ENCODE data around the gene PPP2R5B. TPM values are rescaled to one million over a fixed set of nuclear protein-coding genes. Genes with fewer than 3 reads are reported as not detected.

The PPP2R5B gene
- total RNA-seq, 1 donor from 2014 or later: 12.6 TPM

DNA sequence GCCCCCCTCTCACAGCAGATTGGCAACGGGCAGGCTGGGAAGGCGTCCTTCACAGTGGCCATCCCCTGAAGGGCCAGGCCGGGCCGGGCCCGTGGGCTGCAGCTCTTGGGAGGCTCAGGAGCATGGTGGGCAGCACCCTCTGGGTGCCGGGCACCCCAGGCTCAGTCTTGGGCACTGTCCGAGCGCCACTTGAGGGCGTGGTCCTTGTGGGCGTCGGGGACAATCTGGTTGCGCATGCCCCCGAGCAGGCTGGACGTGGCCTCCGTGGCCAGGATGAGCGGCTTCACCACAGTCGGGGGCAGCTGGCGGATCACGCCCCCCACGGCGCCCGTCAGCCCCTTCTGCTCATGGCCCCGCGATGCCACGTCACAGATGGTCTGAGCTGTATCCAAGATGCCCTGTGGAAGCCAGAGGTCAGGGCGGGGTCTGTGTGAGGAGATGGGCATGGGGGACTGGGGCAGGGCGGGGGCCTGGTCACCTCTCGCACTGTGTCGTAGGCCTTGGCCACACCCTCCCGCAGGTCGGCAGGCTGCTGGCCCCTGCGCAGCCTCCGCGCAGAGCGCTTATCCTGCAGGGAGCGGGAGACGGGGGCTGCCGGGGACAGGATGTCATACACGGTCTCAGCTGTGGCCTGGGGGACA is 29.6 kb upstream of the PPP2R5B start:
- Mint-ChIP-seq H3K27me3 (no peaks in the 10 kb centered on the region), H3K9me3 (no peaks in the 10 kb centered on the region), H3K27ac (no peak overlapping the region), H3K4me3 (no peak overlapping the region), H3K36me3 (ENCODE audit: low read depth) (peaks cover 36% of the 10 kb centered on the region), H3K4me1 (peaks cover 26% of the 10 kb centered on the region)
- intact Hi-C loops (cut with micrococcal nuclease): loop anchor here (1.0 to 2.0 kb wide), 4 partner anchors 48 to 152 kb away; partner anchors contain the start of gene MAP4K2
- POLR2A ChIA-PET: interaction anchor here (0.6 to 27.8 kb wide), 3 partner anchors 18 to 86 kb away, joined by 7 to 1194 read pairs (median 11); partner anchors contain the start of gene CDC42BPG
- no peak for ATAC-seq (ENCODE audit: low read depth)
- CTCF ChIA-PET: interaction anchor here (1.0 to 13.0 kb wide), 9 partner anchors 10 to 109 kb away, joined by 3 to 310 read pairs (median 4); partner anchors contain the start of genes CDC42BPG and EHD1
- no peak for TF ChIP-seq CTCF (IDR thresholded peaks at IDR 0.05)
- no peak for DNase-seq

- Mint-ChIP-seq H3K27me3 (no peaks in the 10 kb centered on the region), H3K4me1 (peaks cover 30% of the 10 kb centered on the region), H3K9me3 (no peaks in the 10 kb centered on the region), H3K36me3 (ENCODE audit: low read depth) (peaks cover 47% of the 10 kb centered on the region), H3K27ac (no peak overlapping the region), H3K4me3 (no peak overlapping the region)
- DNase-seq: no peak
- POLR2A ChIA-PET: interaction anchor here (0.6 to 27.8 kb wide), 3 partner anchors 9 to 824 kb away, joined by 3 to 1194 read pairs (median 4); partner anchors contain the start of genes CDC42BPG and RNASEH2C
- TF ChIP-seq CTCF (IDR thresholded peaks at IDR 0.05): no peak
- no peak for ATAC-seq (ENCODE audit: low read depth)
- intact Hi-C loops (cut with micrococcal nuclease): no loop called here
- CTCF ChIA-PET: interaction anchor here (1.0 to 13.0 kb wide), 2 partner anchors 43 to 51 kb away, joined by 3 to 310 read pairs; partner anchors contain the start of gene CDC42BPG
Observed at GRCh38 chr11:64896448-64897022, 28.0 kb upstream of the PPP2R5B start.

DNA sequence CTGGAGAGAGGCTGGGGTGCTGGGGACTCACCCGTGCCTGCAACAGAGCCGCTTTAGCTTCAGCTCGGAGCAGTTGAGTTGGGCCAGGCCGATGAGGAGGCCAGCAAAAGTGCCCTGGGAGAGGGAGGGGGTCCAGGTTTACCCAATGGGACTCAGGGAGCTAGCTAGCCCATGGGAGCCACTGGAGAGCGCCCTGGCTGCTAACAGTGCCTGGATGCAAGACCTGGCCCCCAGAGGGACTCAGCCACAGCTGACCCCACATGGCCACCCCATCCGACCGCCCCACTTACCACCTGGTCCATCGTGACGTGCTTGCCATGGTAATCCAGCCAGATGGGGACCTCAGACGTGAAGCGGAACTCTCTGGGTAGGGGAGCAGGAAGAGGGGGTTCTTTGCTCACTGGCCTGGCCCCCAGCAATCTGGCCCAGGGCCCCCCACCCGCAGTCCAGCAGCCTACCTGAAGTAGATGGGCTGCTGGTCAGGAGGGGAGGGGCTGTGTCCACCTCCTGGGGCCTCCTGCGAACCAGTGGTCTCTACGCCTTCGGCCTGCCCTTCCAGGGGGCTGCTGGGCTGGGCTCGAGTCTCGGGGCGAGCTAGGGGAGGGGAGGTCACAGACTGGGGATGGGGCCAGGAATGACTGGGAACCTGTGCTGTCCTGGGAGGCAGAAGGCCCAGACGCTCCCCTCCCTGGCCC is 27.0 kb upstream of the PPP2R5B start:
- Mint-ChIP-seq H3K27ac (no peak overlapping the region), H3K36me3 (ENCODE audit: low read depth) (peaks cover 56% of the 10 kb centered on the region), H3K4me3 (no peak overlapping the region), H3K4me1 (peaks cover 21% of the 10 kb centered on the region), H3K9me3 (no peaks in the 10 kb centered on the region), H3K27me3 (no peaks in the 10 kb centered on the region)
- ChIA-PET CTCF (interaction anchor here (2.4 to 13.0 kb wide), 2 partner anchors 51 to 52 kb away, joined by 13 to 310 read pairs; partner anchors contain the start of gene CDC42BPG), POLR2A (interaction anchor here (0.6 to 27.8 kb wide), 3 partner anchors 8 to 40 kb away, joined by 3 to 1194 read pairs (median 4); partner anchors contain the start of gene CDC42BPG)
- DNase-seq (no peak), ATAC-seq (ENCODE audit: low read depth) (no peak)
- intact Hi-C loops (cut with micrococcal nuclease): no loop called here
- TF ChIP-seq CTCF (IDR thresholded peaks at IDR 0.05): no peak

GRCh38 chr11:64898076-64898445 is 26.4 kb upstream of the PPP2R5B start:
- intact Hi-C loops (cut with micrococcal nuclease): no loop called here
- TF ChIP-seq CTCF (IDR thresholded peaks at IDR 0.05): no peak
- Mint-ChIP-seq H3K4me3 (no peak overlapping the region), H3K9me3 (no peaks in the 10 kb centered on the region), H3K27me3 (no peaks in the 10 kb centered on the region), H3K4me1 (peaks cover 16% of the 10 kb centered on the region), H3K27ac (no peak overlapping the region), H3K36me3 (ENCODE audit: low read depth) (peaks cover 60% of the 10 kb centered on the region)
- POLR2A ChIA-PET: interaction anchor here (0.6 to 27.8 kb wide), 2 partner anchors 41 to 81 kb away, joined by 4 to 1194 read pairs; partner anchors contain the start of gene CDC42BPG
- no peak for ATAC-seq (ENCODE audit: low read depth)
- CTCF ChIA-PET: interaction anchor here (2.4 kb wide), 1 partner anchor 51 kb away, joined by 13 read pairs; no protein-coding TSS in a partner anchor
- DNase-seq: no peak
